Measurements from ENCODE around the gene GMDS. TPM values are rescaled to one million over a fixed set of nuclear protein-coding genes. Genes with fewer than 3 reads are reported as not detected.
A peak's percentile ranks its signal among the peaks of the same experiment; 100 is the strongest.

GMDS gene
- total and polyA plus RNA-seq, 2 of the 13 experiments (the other 11 are each of a cell fraction or from before 2014, with no cell fraction given) = 64.4 to 112 TPM

DNA sequence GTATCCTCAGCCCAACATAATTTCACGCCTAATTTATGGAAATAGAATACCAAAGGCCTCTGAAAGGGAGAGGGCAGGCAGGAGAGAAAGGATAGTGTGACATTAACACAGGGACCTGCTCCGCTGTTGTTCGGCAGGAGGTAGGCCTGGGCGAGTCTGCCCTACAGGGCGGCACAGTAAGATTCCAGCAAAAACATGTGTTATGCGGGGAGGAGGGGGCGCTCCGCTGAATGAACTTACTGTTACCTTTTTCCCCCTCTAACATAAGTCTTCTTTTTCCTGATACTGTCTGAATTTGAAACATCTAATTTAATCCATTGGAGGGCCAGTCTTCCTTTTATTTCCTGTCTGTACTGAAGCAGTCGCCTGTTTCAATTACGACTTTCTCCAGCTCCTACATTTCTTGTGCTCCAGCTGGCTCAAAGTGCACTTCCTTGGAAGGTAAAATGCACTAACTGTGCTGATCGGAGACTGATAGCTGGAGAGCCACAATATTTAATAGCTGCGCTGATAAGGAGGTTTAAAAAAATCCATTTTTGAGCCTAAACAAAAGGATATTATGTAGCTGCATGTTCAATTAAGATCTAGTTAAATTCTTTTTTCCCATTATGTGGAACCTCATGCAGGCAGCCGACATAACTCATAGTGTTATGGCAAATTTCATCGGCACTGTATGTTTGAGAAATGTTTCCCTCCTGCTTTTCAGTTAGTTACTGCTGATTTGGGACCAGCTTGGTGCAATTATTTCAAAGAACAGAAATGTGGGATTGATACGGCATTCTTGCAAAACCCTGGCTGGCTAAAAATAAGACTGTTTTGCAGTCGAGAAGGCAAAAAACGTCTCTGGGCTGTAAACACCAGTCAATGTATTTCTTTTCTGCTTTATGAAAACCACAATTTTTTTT, 442.7 kb downstream of the GMDS start:
- no peak for DNase-seq (ENCODE audit: low spot score)
- ChIA-PET POLR2A (no interaction called here), CTCF (ENCODE audit: low intra/inter-chr PET ratio, low total read pairs) (no interaction called here)
- no TSS peak for BruUV-seq (replicated peaks)
- H3K27ac ChIP-seq (ENCODE audit: extremely low read length, insufficient read depth, low read length) = no peak overlapping the region
- no peak overlapping the region for H3K4me3 ChIP-seq (replicated peaks in 1 of 3; ENCODE audit: insufficient read depth in 1 of 3, low read depth in 2 of 3, low read length in 3 of 3)
- TF ChIP-seq, protein P1, sequence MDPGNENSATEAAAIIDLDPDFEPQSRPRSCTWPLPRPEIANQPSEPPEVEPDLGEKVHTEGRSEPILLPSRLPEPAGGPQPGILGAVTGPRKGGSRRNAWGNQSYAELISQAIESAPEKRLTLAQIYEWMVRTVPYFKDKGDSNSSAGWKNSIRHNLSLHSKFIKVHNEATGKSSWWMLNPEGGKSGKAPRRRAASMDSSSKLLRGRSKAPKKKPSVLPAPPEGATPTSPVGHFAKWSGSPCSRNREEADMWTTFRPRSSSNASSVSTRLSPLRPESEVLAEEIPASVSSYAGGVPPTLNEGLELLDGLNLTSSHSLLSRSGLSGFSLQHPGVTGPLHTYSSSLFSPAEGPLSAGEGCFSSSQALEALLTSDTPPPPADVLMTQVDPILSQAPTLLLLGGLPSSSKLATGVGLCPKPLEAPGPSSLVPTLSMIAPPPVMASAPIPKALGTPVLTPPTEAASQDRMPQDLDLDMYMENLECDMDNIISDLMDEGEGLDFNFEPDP (CRISPR knock-in tag; conservative IDR thresholded peaks at IDR 0.05) = no peak
- peak; percentile 67 for TF ChIP-seq RBM22 (optimal IDR thresholded peaks at IDR 0.05; ENCODE audit: low read length)
- H3K36me3 ChIP-seq (replicated peaks in 1 of 2; ENCODE audit: control insufficient read depth in 1 of 2, insufficient read depth in 2 of 2, low read length in 2 of 2) = peaks cover 0 to 12% of the 10 kb centered on the region in 2 experiments; a peak in 2 of 5 replicates
- ATAC-seq = no peak
- no peak overlapping the region for H3K9ac ChIP-seq (ENCODE audit: insufficient read depth, low read depth, low read length)
- 97% methylated on average over 17 of the region's 17 CpGs for WGBS (ENCODE audit: low lambda C conversion rate)
- H3K27me3 ChIP-seq (ENCODE audit: control insufficient read depth in 1 of 2, insufficient read depth in 2 of 2, low read length in 2 of 2) = no peaks in the 10 kb centered on the region
- no peak overlapping the region for H2AFZ ChIP-seq (ENCODE audit: low read length)
- intact Hi-C loops (cut with micrococcal nuclease; ENCODE audit: unreplicated experiment) (no loop called here), in situ Hi-C loops (cut with HindIII; ENCODE audit: extremely low pct_ligation_motif_present, low pct_unique_long_range_greater_than_20kb) (no loop called here)
- no peak overlapping the region for H3K4me2 ChIP-seq (ENCODE audit: low read depth, low read length)
- H3K79me2 ChIP-seq (ENCODE audit: insufficient read depth, low read length) = no peaks in the 10 kb centered on the region
- H3K9me3 ChIP-seq (ENCODE audit: low read length) = no peaks in the 10 kb centered on the region
- 0 out of 2 replicates have a peak, but pooled peaks cover 4% of the 10 kb centered on the region for H3K4me1 ChIP-seq (ENCODE audit: insufficient read depth, low read length)
- FAIRE-seq = no peak
- no peaks in the 10 kb centered on the region; the same call in 1 of the 2 replicates for H4K20me1 ChIP-seq (ENCODE audit: insufficient read depth, low read length)

GRCh38 chr6:1801401-1801800, 444.0 kb downstream of the GMDS start:
- in situ Hi-C loops (cut with HindIII; ENCODE audit: extremely low pct_ligation_motif_present, low pct_unique_long_range_greater_than_20kb) = no loop called here
- no peak overlapping the region for H3K9ac ChIP-seq (ENCODE audit: insufficient read depth, low read depth, low read length)
- intact Hi-C loops (cut with micrococcal nuclease; ENCODE audit: unreplicated experiment) = no loop called here
- CTCF ChIA-PET (ENCODE audit: low intra/inter-chr PET ratio, low total read pairs) = no interaction called here
- H4K20me1 ChIP-seq (ENCODE audit: insufficient read depth, low read length) = no peaks in the 10 kb centered on the region; the same call in 1 of the 2 replicates
- no peaks in the 10 kb centered on the region for H3K79me2 ChIP-seq (ENCODE audit: insufficient read depth, low read length)
- H3K27me3 ChIP-seq (ENCODE audit: control insufficient read depth in 1 of 2, insufficient read depth in 2 of 2, low read length in 2 of 2) = no peaks in the 10 kb centered on the region
- no peak overlapping the region for H2AFZ ChIP-seq (ENCODE audit: low read length)
- no peak overlapping the region for H3K4me2 ChIP-seq (ENCODE audit: low read depth, low read length)
- H3K9me3 ChIP-seq (ENCODE audit: low read length) = no peaks in the 10 kb centered on the region
- peaks cover 0 to 12% of the 10 kb centered on the region in 2 experiments; a peak in 2 of 5 replicates for H3K36me3 ChIP-seq (replicated peaks in 1 of 2; ENCODE audit: control insufficient read depth in 1 of 2, insufficient read depth in 2 of 2, low read length in 2 of 2)
- no peak for DNase-seq (ENCODE audit: low spot score)
- POLR2A ChIA-PET = no interaction called here
- no peak overlapping the region for H3K27ac ChIP-seq (ENCODE audit: extremely low read length, insufficient read depth, low read length)
- no peak overlapping the region for H3K4me3 ChIP-seq (replicated peaks in 1 of 3; ENCODE audit: insufficient read depth in 1 of 3, low read depth in 2 of 3, low read length in 3 of 3)
- WGBS (ENCODE audit: low lambda C conversion rate) = 97% methylated on average over 7 of the region's 7 CpGs
- no TSS peak for BruUV-seq (replicated peaks)
- no peak for ATAC-seq
- no peak for FAIRE-seq
- 0 out of 2 replicates have a peak, but pooled peaks cover 8% of the 10 kb centered on the region for H3K4me1 ChIP-seq (ENCODE audit: insufficient read depth, low read length)
- no peak for TF ChIP-seq PCBP2 (optimal IDR thresholded peaks at IDR 0.05; ENCODE audit: low read depth, low read length, poor library complexity, severe bottlenecking)
- TF ChIP-seq, protein P2, sequence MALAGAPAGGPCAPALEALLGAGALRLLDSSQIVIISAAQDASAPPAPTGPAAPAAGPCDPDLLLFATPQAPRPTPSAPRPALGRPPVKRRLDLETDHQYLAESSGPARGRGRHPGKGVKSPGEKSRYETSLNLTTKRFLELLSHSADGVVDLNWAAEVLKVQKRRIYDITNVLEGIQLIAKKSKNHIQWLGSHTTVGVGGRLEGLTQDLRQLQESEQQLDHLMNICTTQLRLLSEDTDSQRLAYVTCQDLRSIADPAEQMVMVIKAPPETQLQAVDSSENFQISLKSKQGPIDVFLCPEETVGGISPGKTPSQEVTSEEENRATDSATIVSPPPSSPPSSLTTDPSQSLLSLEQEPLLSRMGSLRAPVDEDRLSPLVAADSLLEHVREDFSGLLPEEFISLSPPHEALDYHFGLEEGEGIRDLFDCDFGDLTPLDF (CRISPR knock-in tag; IDR thresholded peaks at IDR 0.05) = no peak
- TF ChIP-seq ZBTB7B (CRISPR knock-in tag; IDR thresholded peaks at IDR 0.05) = no peak
- TF ChIP-seq KMT2A (CRISPR knock-in tag; IDR thresholded peaks at IDR 0.05) = no peak
- no peak for TF ChIP-seq ZNF180 (CRISPR knock-in tag; IDR thresholded peaks at IDR 0.05; ENCODE audit: borderline replicate concordance, low read depth)
- TF ChIP-seq GPN1 (CRISPR knock-in tag; IDR thresholded peaks at IDR 0.05; ENCODE audit: borderline replicate concordance) = no peak
- TF ChIP-seq HNF4A (CRISPR knock-in tag; IDR thresholded peaks at IDR 0.05) = no peak
- TF ChIP-seq NR2F2 (IDR thresholded peaks at IDR 0.05; ENCODE audit: borderline replicate concordance, low read depth) = no peak
- no peak for TF ChIP-seq ZNF10 (CRISPR knock-in tag; IDR thresholded peaks at IDR 0.05; ENCODE audit: borderline replicate concordance, low read depth)
- TF ChIP-seq CEBPG (CRISPR knock-in tag; IDR thresholded peaks at IDR 0.05) = no peak
- TF ChIP-seq AKAP8 (CRISPR knock-in tag; IDR thresholded peaks at IDR 0.05) = no peak
- no peak for TF ChIP-seq ZFX (CRISPR knock-in tag; IDR thresholded peaks at IDR 0.05; ENCODE audit: low read depth)
